ENCODE data around the gene GINS3.
A peak's percentile ranks its signal among the peaks of the same experiment; 100 is the strongest.

Gene GINS3

GRCh38 chr16:58440131-58440530, 47.9 kb downstream of the GINS3 start:
- Histone ChIP-seq H3K4me2 (peak overlapping the region; percentile 84), H3K36me3 (no peaks in the 10 kb centered on the region), H4K20me1 (no peaks in the 10 kb centered on the region), H3K9me3 (peaks cover 15% of the 10 kb centered on the region), H3K4me1 (peaks cover 87% of the 10 kb centered on the region), H3K9ac (peak overlapping the region; percentile 61; the same call in 1 of the 2 replicates), H3K27ac (peak overlapping the region; percentile 82), H3K27me3 (no peaks in the 10 kb centered on the region), H3K4me3 (0 out of 2 replicates have a peak overlapping the region, but pooled peaks have one; percentile 31)
- TF ChIP-seq Cebpa-rat (IDR thresholded peaks at IDR 0.05) = no peak

- H3K9me3 ChIP-seq = peaks cover 1% of the 10 kb centered on the region
- H3K36me3 ChIP-seq = no peaks in the 10 kb centered on the region
- H3K4me3 ChIP-seq = no peak overlapping the region
- peak overlapping the region; percentile 84 for H3K4me2 ChIP-seq
- no peak for TF ChIP-seq Cebpa-rat (IDR thresholded peaks at IDR 0.05)
- H3K27ac ChIP-seq = peak overlapping the region; percentile 33; the same call in 1 of the 2 replicates
- peaks cover 63% of the 10 kb centered on the region for H3K4me1 ChIP-seq
- H3K9ac ChIP-seq = peak overlapping the region; percentile 0; the same call in 1 of the 2 replicates
- H4K20me1 ChIP-seq = no peaks in the 10 kb centered on the region
- no peaks in the 10 kb centered on the region for H3K27me3 ChIP-seq
Observed at GRCh38 chr16:58442547-58442946, 50.3 kb downstream of the GINS3 start.

DNA sequence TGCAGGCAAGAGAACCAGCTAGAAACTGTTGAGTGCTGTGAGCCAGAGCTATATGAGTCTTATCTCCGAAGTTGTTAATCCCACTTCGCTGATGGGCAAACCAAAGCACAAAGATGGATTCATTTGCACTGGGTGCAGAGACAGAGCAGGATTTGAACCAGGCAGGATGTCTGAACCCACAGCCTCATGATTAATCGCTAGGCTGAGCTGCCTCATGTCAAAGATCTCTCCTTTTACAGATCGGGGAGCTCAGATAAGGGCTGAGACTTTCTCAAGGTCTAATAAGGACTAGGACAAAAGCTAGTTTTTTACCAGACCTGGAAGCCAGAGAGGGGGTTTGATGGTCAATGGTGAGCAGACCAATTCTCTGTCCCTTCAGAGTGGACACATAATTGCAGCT, 51.5 kb downstream of the GINS3 start:
- no peak overlapping the region for H3K27ac ChIP-seq
- no peaks in the 10 kb centered on the region for H4K20me1 ChIP-seq
- no peak overlapping the region for H3K9ac ChIP-seq
- no peak overlapping the region for H3K4me3 ChIP-seq
- H3K36me3 ChIP-seq = no peaks in the 10 kb centered on the region
- peaks cover 52% of the 10 kb centered on the region for H3K4me1 ChIP-seq
- TF ChIP-seq Cebpa-rat (IDR thresholded peaks at IDR 0.05) = no peak
- no peaks in the 10 kb centered on the region for H3K27me3 ChIP-seq
- H3K9me3 ChIP-seq = no peaks in the 10 kb centered on the region
- 0 out of 2 replicates have a peak overlapping the region, but pooled peaks have one; percentile 24 for H3K4me2 ChIP-seq

DNA sequence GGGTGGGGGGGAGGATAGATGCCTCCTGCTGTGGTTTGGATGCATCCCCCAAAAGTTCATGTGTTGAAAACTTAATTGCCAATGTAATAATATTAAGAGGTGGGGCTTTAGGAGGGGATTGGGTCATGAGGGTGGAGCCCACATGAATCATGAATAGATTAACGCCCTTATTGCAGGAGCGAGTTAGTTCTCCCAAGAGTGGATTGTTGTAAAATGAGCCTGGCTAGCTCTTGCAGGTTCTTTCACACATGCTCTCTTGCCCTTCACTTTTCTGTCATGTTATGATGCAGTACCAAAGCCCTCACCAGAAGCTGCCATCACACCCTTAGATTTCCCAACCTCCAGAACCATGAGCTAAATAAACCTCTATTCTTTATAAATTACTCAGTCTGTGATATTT, 52.0 kb downstream of the GINS3 start:
- H3K9me3 ChIP-seq = no peaks in the 10 kb centered on the region
- no peaks in the 10 kb centered on the region for H3K27me3 ChIP-seq
- H3K9ac ChIP-seq = no peak overlapping the region
- no peak for TF ChIP-seq Cebpa-rat (IDR thresholded peaks at IDR 0.05)
- no peak overlapping the region for H3K4me3 ChIP-seq
- no peak overlapping the region for H3K27ac ChIP-seq
- no peaks in the 10 kb centered on the region for H4K20me1 ChIP-seq
- peaks cover 53% of the 10 kb centered on the region for H3K4me1 ChIP-seq
- H3K4me2 ChIP-seq = no peak overlapping the region
- no peaks in the 10 kb centered on the region for H3K36me3 ChIP-seq

GRCh38 chr16:58448890-58449289, 56.6 kb downstream of the GINS3 start:
- Histone ChIP-seq H3K36me3 (no peaks in the 10 kb centered on the region), H3K9ac (no peak overlapping the region), H3K27ac (no peak overlapping the region), H3K4me1 (peaks cover 24% of the 10 kb centered on the region), H3K9me3 (no peaks in the 10 kb centered on the region), H3K27me3 (no peaks in the 10 kb centered on the region), H3K4me3 (no peak overlapping the region), H4K20me1 (no peaks in the 10 kb centered on the region), H3K4me2 (no peak overlapping the region; the same call in 1 of the 2 replicates)
- no peak for TF ChIP-seq Cebpa-rat (IDR thresholded peaks at IDR 0.05)

- TF ChIP-seq Cebpa-rat (IDR thresholded peaks at IDR 0.05) = no peak
- Histone ChIP-seq H3K4me1 (peaks cover 20% of the 10 kb centered on the region), H3K4me2 (peak overlapping the region; percentile 57), H3K36me3 (no peaks in the 10 kb centered on the region), H3K4me3 (no peak overlapping the region), H3K9me3 (no peaks in the 10 kb centered on the region), H3K27me3 (no peaks in the 10 kb centered on the region), H3K27ac (no peak overlapping the region), H4K20me1 (no peaks in the 10 kb centered on the region), H3K9ac (no peak overlapping the region)
Observed at GRCh38 chr16:58449306-58449705, 57.0 kb downstream of the GINS3 start.

- Histone ChIP-seq H4K20me1 (no peaks in the 10 kb centered on the region), H3K27ac (no peak overlapping the region), H3K9me3 (no peaks in the 10 kb centered on the region), H3K4me1 (peaks cover 20% of the 10 kb centered on the region), H3K4me2 (peak overlapping the region; percentile 57), H3K4me3 (no peak overlapping the region), H3K9ac (no peak overlapping the region), H3K36me3 (no peaks in the 10 kb centered on the region), H3K27me3 (no peaks in the 10 kb centered on the region)
- TF ChIP-seq Cebpa-rat (IDR thresholded peaks at IDR 0.05) = peak; percentile 53; the same call in 1 of the 2 replicates
Observed at GRCh38 chr16:58449768-58450167, 57.5 kb downstream of the GINS3 start.

DNA sequence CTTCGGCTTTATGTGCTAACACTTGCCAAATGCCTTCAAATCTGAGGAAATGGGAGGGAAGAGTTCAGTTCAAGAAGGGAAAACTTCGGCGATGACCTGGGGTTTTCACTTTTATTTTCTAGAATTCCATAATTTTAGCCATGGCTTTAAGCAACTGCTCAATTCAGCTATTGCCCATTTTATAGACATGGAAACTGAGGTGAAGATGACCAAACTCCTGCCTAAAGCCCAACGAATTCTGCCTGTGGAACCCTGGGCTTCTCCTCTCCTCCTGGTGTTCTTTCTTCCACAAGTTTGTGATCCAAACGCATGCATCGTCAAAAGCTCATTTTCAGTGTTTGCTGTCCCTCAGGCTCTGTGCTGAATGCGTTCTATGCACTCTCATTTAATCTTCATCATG, 58.3 kb downstream of the GINS3 start:
- Histone ChIP-seq H3K4me2 (peak overlapping the region; percentile 57; the same call in 1 of the 2 replicates), H3K27me3 (no peaks in the 10 kb centered on the region), H3K9ac (no peak overlapping the region), H4K20me1 (no peaks in the 10 kb centered on the region), H3K4me3 (no peak overlapping the region), H3K27ac (no peak overlapping the region), H3K9me3 (no peaks in the 10 kb centered on the region), H3K36me3 (no peaks in the 10 kb centered on the region), H3K4me1 (peaks cover 20% of the 10 kb centered on the region)
- TF ChIP-seq Cebpa-rat (IDR thresholded peaks at IDR 0.05) = no peak

DNA sequence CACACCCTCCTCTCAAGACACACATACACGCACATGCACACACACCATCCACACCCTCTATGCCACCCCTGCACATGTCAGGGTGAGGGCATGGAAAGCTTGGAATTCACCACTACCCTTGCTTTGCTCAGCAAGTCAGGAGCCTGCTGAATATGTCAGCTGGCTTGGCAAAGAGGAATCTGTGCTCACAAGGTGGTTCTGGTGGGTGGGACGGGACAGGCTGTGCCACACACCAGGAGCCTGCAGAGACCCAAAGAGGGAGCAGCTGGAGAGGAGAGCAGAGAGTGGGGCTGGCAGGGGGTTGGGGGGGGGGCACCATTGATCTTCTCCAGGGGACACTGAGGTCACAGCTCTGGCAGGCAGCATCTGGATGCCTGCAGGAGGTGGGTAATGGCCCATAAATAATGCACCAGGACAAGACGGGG, 59.0 kb downstream of the GINS3 start:
- 0 out of 2 replicates have a peak overlapping the region, but pooled peaks have one; percentile 2 for H3K4me2 ChIP-seq

GRCh38 chr16:58451945-58452401, 59.7 kb downstream of the GINS3 start:
- no peak overlapping the region for H3K27ac ChIP-seq
- H3K36me3 ChIP-seq = no peaks in the 10 kb centered on the region
- H4K20me1 ChIP-seq = no peaks in the 10 kb centered on the region
- TF ChIP-seq Cebpa-rat (IDR thresholded peaks at IDR 0.05) = no peak
- no peak overlapping the region for H3K4me3 ChIP-seq
- H3K4me2 ChIP-seq = no peak overlapping the region
- no peaks in the 10 kb centered on the region for H3K9me3 ChIP-seq
- no peak overlapping the region for H3K9ac ChIP-seq
- H3K4me1 ChIP-seq = peaks cover 20% of the 10 kb centered on the region
- no peaks in the 10 kb centered on the region for H3K27me3 ChIP-seq

More for the DNA sequence above, 59.0 kb downstream of the GINS3 start:
- Histone ChIP-seq H3K36me3 (no peaks in the 10 kb centered on the region), H3K9me3 (no peaks in the 10 kb centered on the region), H3K27ac (no peak overlapping the region), H3K9ac (no peak overlapping the region), H3K4me1 (peaks cover 20% of the 10 kb centered on the region), H3K4me3 (no peak overlapping the region), H4K20me1 (no peaks in the 10 kb centered on the region), H3K27me3 (no peaks in the 10 kb centered on the region)
- TF ChIP-seq Cebpa-rat (IDR thresholded peaks at IDR 0.05) = no peak

GRCh38 chr16:58452640-58453039, 60.4 kb downstream of the GINS3 start:
- H3K4me1 ChIP-seq = peaks cover 20% of the 10 kb centered on the region

More at GRCh38 chr16:58452640-58453039, 60.4 kb downstream of the GINS3 start:
- H3K27me3 ChIP-seq = no peaks in the 10 kb centered on the region
- no peaks in the 10 kb centered on the region for H3K9me3 ChIP-seq
- no peak overlapping the region for H3K9ac ChIP-seq
- H3K4me2 ChIP-seq = no peak overlapping the region
- H3K27ac ChIP-seq = no peak overlapping the region
- H3K4me3 ChIP-seq = no peak overlapping the region
- no peaks in the 10 kb centered on the region for H4K20me1 ChIP-seq
- no peaks in the 10 kb centered on the region for H3K36me3 ChIP-seq
- TF ChIP-seq Cebpa-rat (IDR thresholded peaks at IDR 0.05) = no peak

Data from BLaER1 (cell line).